ENCODE data around the gene KCTD3.

- TF ChIP-seq CTCF (IDR thresholded peaks at IDR 0.05; ENCODE audit: extremely low read depth in 1 of 2, insufficient read depth in 1 of 2, low read depth in 1 of 2, low read length in 2 of 2) (no peak), EZH2 (IDR thresholded peaks at IDR 0.05; ENCODE audit: borderline replicate concordance, low read depth, low read length, severe bottlenecking) (no peak)
Measured at GRCh38 chr1:215600867-215601266, 33.8 kb downstream of the KCTD3 start.
